Measurements from ENCODE around the gene ADGRF3.

- no peak for TF ChIP-seq CTCF (conservative IDR thresholded peaks at IDR 0.05)
- no peak for TF ChIP-seq EZH2 (IDR thresholded peaks at IDR 0.05; ENCODE audit: low read depth)
Observed at GRCh38 chr2:26387189-26387588, 40.6 kb upstream of the ADGRF3 start.
